Esophagus muscularis mucosa (tissue), 4 donors: ENCODE results near the gene PPP1R14C. TPM values are rescaled to one million over a fixed set of nuclear protein-coding genes. Genes with fewer than 3 reads are reported as not detected.

ENCODE experiments used
- DNase-seq: peaks from one replicate; pipeline ENCODE4 v3.0.0-alpha.2; 2017; ENCODE audit errors: extremely low spot score
- H3K27ac ChIP-seq, 4 donors: fragments of 200-600 bp; sonication (generic); replicated peaks in 1 of 4; 1 replicate in 3 of 4; 2 replicates in 1 of 4; pipeline ENCODE4 v1.5.1; 2016 to 2019; ENCODE audit warnings: mild to moderate bottlenecking in 1 of 4
- H3K27me3 ChIP-seq, 4 donors: fragments of 200-600 bp; sonication (generic); one replicate each; pipeline versions ENCODE4 v1.5.1 to v1.6.0; 2016 to 2019
- H3K36me3 ChIP-seq, 4 donors: fragments of 200-600 bp; sonication (generic); one replicate each; pipeline ENCODE4 v1.5.1; 2016 to 2019
- H3K4me1 ChIP-seq, 4 donors: fragments of 200-600 bp; sonication (generic); one replicate each; pipeline ENCODE4 v1.5.1; 2016 to 2019
- H3K4me3 ChIP-seq, 4 donors: fragments of 200-600 bp; sonication (generic); 1 replicate in 2 of 4; 2 replicates in 2 of 4; pipeline ENCODE4 v1.5.1; 2016 to 2019; ENCODE audit warnings: mild to moderate bottlenecking in 4 of 4, moderate library complexity in 1 of 4
- H3K9me3 ChIP-seq, 4 donors: fragments of 200-600 bp; sonication (generic); 1 replicate in 3 of 4; 2 replicates in 1 of 4; pipeline ENCODE4 v1.5.1; 2016 to 2019
- CTCF ChIP-seq, 3 experiments: fragments of 200-600 bp in 2 of 3; fragments of 450-650 bp in 1 of 3; sonication (generic) in 2 of 3; IDR thresholded peaks; one replicate each; pipeline ENCODE4 v1.5.1; 2017 to 2019; ENCODE audit warnings: antibody characterized with exemption in 3 of 3, mild to moderate bottlenecking in 2 of 3, moderate library complexity in 1 of 3
- EP300 ChIP-seq: sonication (generic); formaldehyde crosslinking; IDR thresholded peaks from one replicate; pipeline ENCODE4 v1.6.1; 2017; ENCODE audit warnings: antibody characterized with exemption
- POLR2A ChIP-seq: fragments of 450-650 bp; IDR thresholded peaks from one replicate; pipeline ENCODE4 v1.6.1; 2017; ENCODE audit warnings: antibody characterized with exemption, moderate library complexity, mild to moderate bottlenecking, low read depth
- POLR2AphosphoS5 ChIP-seq, 2 donors: sonication (generic); formaldehyde crosslinking; IDR thresholded peaks; one replicate each; pipeline ENCODE4 v1.6.1; 2017; ENCODE audit warnings: antibody characterized with exemption in 2 of 2
- WGBS: methylation state at CpG from one replicate; pipeline ENCODE4 v1.1.5; 2018; 5-methylcytosine and 5-hydroxymethylcytosine counted together
- intact Hi-C: fragments of 100-400 bp; cut with DNase I; formaldehyde crosslinking; loops from one replicate; pipeline ENCODE4 v1.15.1; 2023
- total RNA-seq, 4 donors: library from RNA; depleted of rRNA; stranded (reverse); fragments of >200 nt; gene quantifications; one replicate each; pipeline versions ENCODE4 v1.1.0 to v1.2.1, GENCODE V29; 2016

PPP1R14C gene
- total RNA-seq, 4 donors from 2014 or later = 0.26 to 0.40 TPM; not detected in 2

GRCh38 chr6:150118203-150118602 lies 24.6 kb upstream of the PPP1R14C start:
- Histone ChIP-seq H3K36me3 (no peaks in the 10 kb centered on the region), H3K9me3 (no peaks in the 10 kb centered on the region), H3K4me3 (no peak overlapping the region), H3K27ac (no peak overlapping the region), H3K27me3 (no peaks in the 10 kb centered on the region), H3K4me1 (peaks cover 0 to 9% (median 1%) of the 10 kb centered on the region in 4 donors)
- WGBS = 90% methylated on average over 6 of the region's 6 CpGs
- intact Hi-C loops = no loop called here
- DNase-seq = no peak
- no peak for TF ChIP-seq EP300
- no peak for TF ChIP-seq POLR2AphosphoS5 (IDR thresholded peaks at IDR 0.05)
- TF ChIP-seq POLR2A = no peak

- Histone ChIP-seq H3K27me3 (no peaks in the 10 kb centered on the region), H3K4me1 (peaks cover 0 to 9% (median 1%) of the 10 kb centered on the region in 4 donors), H3K27ac (no peak overlapping the region), H3K36me3 (no peaks in the 10 kb centered on the region), H3K9me3 (no peaks in the 10 kb centered on the region), H3K4me3 (no peak overlapping the region)
- intact Hi-C loops = no loop called here
- WGBS = 85% methylated on average over 9 of the region's 9 CpGs
- no peak for DNase-seq
- TF ChIP-seq CTCF (IDR thresholded peaks at IDR 0.05) (no peak), POLR2AphosphoS5 (IDR thresholded peaks at IDR 0.05) (no peak), EP300 (no peak), POLR2A (no peak)
Observed at GRCh38 chr6:150118627-150119026, 24.2 kb upstream of the PPP1R14C start.

GRCh38 chr6:150119173-150119572 lies 23.7 kb upstream of the PPP1R14C start:
- Histone ChIP-seq H3K9me3 (no peaks in the 10 kb centered on the region), H3K4me3 (no peak overlapping the region), H3K27ac (no peak overlapping the region), H3K27me3 (no peaks in the 10 kb centered on the region), H3K36me3 (no peaks in the 10 kb centered on the region), H3K4me1 (peaks cover 0 to 9% (median 1%) of the 10 kb centered on the region in 4 donors)
- DNase-seq = no peak
- 41% methylated on average over 7 of the region's 7 CpGs for WGBS
- intact Hi-C loops = no loop called here
- TF ChIP-seq POLR2A (no peak), CTCF (IDR thresholded peaks at IDR 0.05) (no peak), EP300 (no peak), POLR2AphosphoS5 (IDR thresholded peaks at IDR 0.05) (no peak)

DNA sequence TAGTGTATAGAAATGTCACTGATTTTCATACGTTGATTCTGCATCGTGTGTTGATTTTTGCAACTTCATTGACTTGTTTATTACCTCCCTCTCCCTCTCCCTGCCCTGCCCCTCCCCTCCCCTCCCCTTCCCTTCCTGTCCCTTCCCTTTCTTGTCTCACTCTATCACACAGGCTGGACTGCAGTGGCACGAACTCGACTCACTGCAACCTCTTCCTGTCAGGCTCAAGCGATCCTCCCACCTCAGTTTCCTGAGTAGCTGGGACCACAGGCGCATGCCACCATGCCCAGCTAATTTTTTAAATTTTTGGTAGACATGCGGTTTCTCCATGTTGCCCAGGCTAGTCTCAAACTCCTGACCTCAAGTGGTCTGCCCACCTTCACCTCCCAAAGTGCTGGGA lies 19.2 kb upstream of the PPP1R14C start:
- peaks cover 0 to 3% (median 0%) of the 10 kb centered on the region in 4 donors for H3K27me3 ChIP-seq
- TF ChIP-seq POLR2A = no peak
- no peak for TF ChIP-seq POLR2AphosphoS5 (IDR thresholded peaks at IDR 0.05)
- no peak for TF ChIP-seq CTCF (IDR thresholded peaks at IDR 0.05)
- no peak for TF ChIP-seq EP300
- intact Hi-C loops = no loop called here
- no peaks in the 10 kb centered on the region for H3K36me3 ChIP-seq
- no peaks in the 10 kb centered on the region for H3K9me3 ChIP-seq
- WGBS = 71% methylated on average over 7 of the region's 7 CpGs
- H3K4me1 ChIP-seq = peaks cover 0 to 9% (median 1%) of the 10 kb centered on the region in 4 donors
- H3K4me3 ChIP-seq = no peak overlapping the region
- H3K27ac ChIP-seq = no peak overlapping the region
- DNase-seq = no peak

DNA sequence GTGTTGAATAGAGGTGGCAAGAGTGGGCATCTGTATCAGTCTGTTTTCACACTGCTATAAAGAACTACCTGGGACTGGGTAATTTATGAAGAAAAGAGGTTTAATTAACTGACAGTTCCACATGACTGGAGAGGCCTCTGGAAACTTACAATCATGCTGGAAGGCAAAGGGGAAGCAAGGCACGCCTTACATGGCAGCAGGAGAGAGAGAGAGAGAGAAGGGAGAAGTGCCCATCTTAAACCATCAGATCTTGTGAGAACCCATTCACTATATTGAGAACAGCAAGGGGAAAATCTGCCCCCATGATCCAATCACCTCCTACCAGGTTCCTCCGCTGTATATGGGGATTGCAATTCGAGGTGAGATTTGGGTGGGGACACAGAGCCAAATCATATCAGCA lies 18.6 kb upstream of the PPP1R14C start:
- peaks cover 0 to 3% (median 0%) of the 10 kb centered on the region in 4 donors for H3K27me3 ChIP-seq
- H3K27ac ChIP-seq = no peak overlapping the region
- no peak for TF ChIP-seq EP300
- no peak for TF ChIP-seq POLR2AphosphoS5 (IDR thresholded peaks at IDR 0.05)
- TF ChIP-seq POLR2A = no peak
- TF ChIP-seq CTCF (IDR thresholded peaks at IDR 0.05) = no peak
- no peaks in the 10 kb centered on the region for H3K36me3 ChIP-seq
- intact Hi-C loops = no loop called here
- WGBS = 88% methylated on average over 3 of the region's 3 CpGs
- H3K9me3 ChIP-seq = no peaks in the 10 kb centered on the region
- DNase-seq = no peak
- peaks cover 0 to 3% (median under 1%) of the 10 kb centered on the region in 4 donors for H3K4me1 ChIP-seq
- no peak overlapping the region for H3K4me3 ChIP-seq
